Measurements from ENCODE around the gene VAT1L. TPM values are rescaled to one million over a fixed set of nuclear protein-coding genes. Genes with fewer than 3 reads are reported as not detected.

VAT1L gene
- total RNA-seq, 1 experiment from 2014 or later = 33.8 TPM

- Histone ChIP-seq H3K14ac (ENCODE audit: insufficient read depth, low read length) (peak overlapping the region; percentile 24; the same call in 1 of the 2 replicates), H3T11ph (ENCODE audit: low read length) (no peak overlapping the region), H3K79me1 (ENCODE audit: insufficient read depth, low read depth, low read length, poor library complexity, severe bottlenecking) (no peaks in the 10 kb centered on the region), H3K27me3 (ENCODE audit: insufficient read depth, low read length) (no peaks in the 10 kb centered on the region), H3K4me2 (ENCODE audit: insufficient read depth, insufficient read length, low read length) (no peak overlapping the region), H3K4ac (ENCODE audit: low read depth, low read length) (no peak overlapping the region), H3K23ac (ENCODE audit: insufficient read length, low read depth, low read length) (no peak overlapping the region), H2BK12ac (ENCODE audit: insufficient read length, low read depth, low read length) (no peak overlapping the region), H3K4me1 (ENCODE audit: insufficient read depth, low read length) (0 out of 2 replicates have a peak, but pooled peaks cover 2% of the 10 kb centered on the region), H3K56ac (ENCODE audit: insufficient read length, low read depth, low read length) (no peak overlapping the region), H4K20me1 (ENCODE audit: control insufficient read depth, insufficient read depth, insufficient read length) (no peaks in the 10 kb centered on the region), H2AFZ (ENCODE audit: low read length) (no peak overlapping the region), H2AK5ac (ENCODE audit: insufficient read length, low read length) (no peak overlapping the region), H3K9ac (ENCODE audit: extremely low read depth, insufficient read length, low read length) (no peak overlapping the region), H4K8ac (replicated peaks; ENCODE audit: insufficient read length, low read depth, low read length) (no peak overlapping the region), H3K23me2 (ENCODE audit: insufficient read length, low read depth, low read length, poor library complexity, severe bottlenecking) (no peaks in the 10 kb centered on the region), H3K18ac (ENCODE audit: insufficient read length, low read depth, low read length) (no peak overlapping the region), H3K9me3 (ENCODE audit: control insufficient read depth, low read depth, low read length) (no peaks in the 10 kb centered on the region), H4K5ac (ENCODE audit: insufficient read length, low read depth, low read length) (no peak overlapping the region), H4K91ac (ENCODE audit: insufficient read length, low read depth, low read length) (no peak overlapping the region), H2BK20ac (ENCODE audit: low read depth, low read length, poor library complexity, severe bottlenecking) (no peak overlapping the region), H2BK120ac (ENCODE audit: low read depth, low read length, poor library complexity, severe bottlenecking) (no peak overlapping the region), H3K79me2 (ENCODE audit: insufficient read depth, low read length) (no peaks in the 10 kb centered on the region), H2BK5ac (ENCODE audit: insufficient read length, low read length) (no peak overlapping the region), H3K27ac (ENCODE audit: insufficient read length, low read depth, low read length) (no peak overlapping the region), H2BK15ac (ENCODE audit: low read depth, low read length) (no peak overlapping the region)
- peaks cover 32 to 33% of the 10 kb centered on the region in 2 experiments for H3K4me1 Mint-ChIP-seq
- no peak for TF ChIP-seq CTCF (conservative IDR thresholded peaks at IDR 0.05)
- H3K36me3 Mint-ChIP-seq (ENCODE audit: insufficient read depth in 1 of 3, low read depth in 3 of 3) = peaks cover 1 to 15% (median 6%) of the 10 kb centered on the region in 3 experiments; a peak in 4 of 7 replicates
- no peaks in the 10 kb centered on the region for H3K9me3 Mint-ChIP-seq
- H3K4me3 Mint-ChIP-seq = no peak overlapping the region
- H3K27ac Mint-ChIP-seq = no peak overlapping the region; a peak in 1 of 7 replicates
- no peak for DNase-seq
- no CpG with 5 or more reads among the region's 6 CpGs for WGBS (ENCODE audit: extremely low coverage, insufficient read length, low lambda C conversion rate)
- H3K27me3 Mint-ChIP-seq (ENCODE audit: low read depth) = peaks cover 34% of the 10 kb centered on the region
Observed at GRCh38 chr16:77858060-77858459, 69.7 kb downstream of the VAT1L start.

Data from H9 (cell line).